Inflammatory macrophage (primary cell): ENCODE data around the gene ADAMTS19.
"Not testable (repeated sequence)": the region's sequence is repeated elsewhere in the genome, so short reads cannot be mapped to it uniquely, and the experiment has no call there.

ENCODE experiments used
- DNase-seq, 2 donors: peaks; one replicate each; pipeline ENCODE4 v3.0.0-alpha.2; 2020 to 2022

ADAMTS19 gene

GRCh38 chr5:129477532-129477931, 17.4 kb downstream of the ADAMTS19 start:
- DNase-seq = no peak

GRCh38 chr5:129481161-129481560, 21.1 kb downstream of the ADAMTS19 start:
- DNase-seq = no peak

GRCh38 chr5:129496421-129496820, 36.3 kb downstream of the ADAMTS19 start:
- DNase-seq = no peak

GRCh38 chr5:129496864-129497595, 36.9 kb downstream of the ADAMTS19 start:
- no peak for DNase-seq

GRCh38 chr5:129499208-129499852, 39.2 kb downstream of the ADAMTS19 start:
- DNase-seq = no peak

GRCh38 chr5:129500101-129500500, 40.0 kb downstream of the ADAMTS19 start:
- DNase-seq = no peak

GRCh38 chr5:129506086-129506485, 46.0 kb downstream of the ADAMTS19 start:
- no peak for DNase-seq

- no peak for DNase-seq
These were observed 46.9 kb downstream of the ADAMTS19 start for GRCh38 chr5:129506950-129507349.

- DNase-seq = no peak
These were observed 47.4 kb downstream of the ADAMTS19 start for GRCh38 chr5:129507527-129507926.

GRCh38 chr5:129508606-129509005, 48.5 kb downstream of the ADAMTS19 start:
- DNase-seq = no peak

- DNase-seq = no peak
These were observed 49.4 kb downstream of the ADAMTS19 start for GRCh38 chr5:129509363-129509975.

GRCh38 chr5:129511291-129511690, 51.2 kb downstream of the ADAMTS19 start:
- no peak for DNase-seq

GRCh38 chr5:129541051-129541450, 81.0 kb downstream of the ADAMTS19 start:
- no peak for DNase-seq

GRCh38 chr5:129541648-129542251, 81.7 kb downstream of the ADAMTS19 start:
- no peak for DNase-seq

GRCh38 chr5:129547137-129547536, 87.0 kb downstream of the ADAMTS19 start:
- no peak for DNase-seq

GRCh38 chr5:129554134-129554904, 94.2 kb downstream of the ADAMTS19 start:
- no peak for DNase-seq

GRCh38 chr5:129563585-129563984, 103.5 kb downstream of the ADAMTS19 start:
- no peak for DNase-seq

GRCh38 chr5:129569295-129569694, 109.2 kb downstream of the ADAMTS19 start:
- DNase-seq = no peak

- DNase-seq = no peak
These were observed 112.0 kb downstream of the ADAMTS19 start for GRCh38 chr5:129572060-129572459.

GRCh38 chr5:129584496-129584895, 124.4 kb downstream of the ADAMTS19 start:
- DNase-seq = not testable (repeated sequence)

- no peak for DNase-seq
These were observed 131.5 kb downstream of the ADAMTS19 start for GRCh38 chr5:129591508-129592160.

- DNase-seq = no peak
These were observed 133.4 kb downstream of the ADAMTS19 start for GRCh38 chr5:129593525-129593924.
